ENCODE data around the gene C4A. TPM values are rescaled to one million over a fixed set of nuclear protein-coding genes. Genes with fewer than 3 reads are reported as not detected.

The C4A gene
- total RNA-seq, 2 experiments from 2014 or later = 2.9 to 4.8 TPM

GRCh38 chr6:31961616-31962015 is 20.2 kb upstream of the C4A start:
- no peaks in the 10 kb centered on the region for H4K20me1 ChIP-seq (ENCODE audit: insufficient read depth, low read length)
- TF ChIP-seq EZH2phosphoT487 (IDR thresholded peaks at IDR 0.05; ENCODE audit: borderline replicate concordance, low read depth, low read length) (no peak), CTCF (conservative IDR thresholded peaks at IDR 0.05; ENCODE audit: low read length) (no peak)
- ChIA-PET CTCF (ENCODE audit: unreplicated experiment) (interaction anchor here (0.5 kb wide), 1 partner anchor 151 kb away, joined by 3 read pairs; no protein-coding TSS in a partner anchor), POLR2A (no interaction called here)
- peaks cover 21% of the 10 kb centered on the region; the same call in 1 of the 2 replicates for H3K79me2 ChIP-seq (ENCODE audit: insufficient read depth, low read depth, low read length)
- H3K9me3 ChIP-seq (ENCODE audit: low read length) = no peaks in the 10 kb centered on the region
- H3K4me2 ChIP-seq (ENCODE audit: low read length) = no peak overlapping the region
- H3K4me3 ChIP-seq (ENCODE audit: low read depth, low read length, poor library complexity, severe bottlenecking) = no peak overlapping the region
- H3K4me1 ChIP-seq (ENCODE audit: insufficient read depth, low read length, poor library complexity, severe bottlenecking) = peaks cover 18% of the 10 kb centered on the region
- intact Hi-C loops (cut with micrococcal nuclease; ENCODE audit: unreplicated experiment) = no loop called here
- peaks cover 47% of the 10 kb centered on the region for H3K36me3 ChIP-seq (ENCODE audit: insufficient read depth, low read length)
- BruUV-seq (replicated peaks) = no TSS peak
- H2AFZ ChIP-seq (ENCODE audit: low read length) = no peak overlapping the region
- no peak overlapping the region for H3K27ac ChIP-seq (ENCODE audit: low read depth, low read length, poor library complexity, severe bottlenecking)
- no peak for DNase-seq (ENCODE audit: low spot score)
- no peaks in the 10 kb centered on the region for H3K9me2 ChIP-seq (ENCODE audit: insufficient read depth, low read length)

DNA sequence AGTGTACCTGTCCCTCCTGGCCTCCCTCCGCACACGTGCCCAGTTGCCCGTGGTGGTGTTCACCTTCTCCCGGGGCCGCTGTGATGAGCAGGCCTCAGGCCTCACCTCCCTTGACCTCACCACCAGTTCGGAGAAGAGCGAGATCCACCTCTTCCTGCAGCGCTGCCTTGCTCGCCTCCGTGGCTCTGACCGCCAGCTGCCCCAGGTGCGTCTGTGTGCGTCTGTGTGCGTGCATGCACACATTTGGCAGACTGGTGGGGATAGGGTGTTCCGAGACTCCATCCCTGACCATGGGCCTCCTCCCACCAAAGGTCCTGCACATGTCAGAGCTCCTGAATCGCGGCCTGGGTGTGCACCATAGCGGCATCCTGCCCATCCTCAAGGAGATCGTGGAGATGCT is 17.9 kb upstream of the C4A start:
- CTCF ChIA-PET (ENCODE audit: unreplicated experiment) = no interaction called here
- no TSS peak for BruUV-seq (replicated peaks)
- no peak overlapping the region for H3K4me3 ChIP-seq (ENCODE audit: low read depth, low read length, poor library complexity, severe bottlenecking)
- H3K9me3 ChIP-seq (ENCODE audit: low read length) = no peaks in the 10 kb centered on the region
- POLR2A ChIA-PET = no interaction called here
- H3K36me3 ChIP-seq (ENCODE audit: insufficient read depth, low read length) = peaks cover 62% of the 10 kb centered on the region
- no peak overlapping the region for H3K4me2 ChIP-seq (ENCODE audit: low read length)
- H4K20me1 ChIP-seq (ENCODE audit: insufficient read depth, low read length) = no peaks in the 10 kb centered on the region
- H3K27ac ChIP-seq (ENCODE audit: low read depth, low read length, poor library complexity, severe bottlenecking) = no peak overlapping the region
- H3K4me1 ChIP-seq (ENCODE audit: insufficient read depth, low read length, poor library complexity, severe bottlenecking) = peaks cover 11% of the 10 kb centered on the region
- H3K9me2 ChIP-seq (ENCODE audit: insufficient read depth, low read length) = no peaks in the 10 kb centered on the region
- no peak for DNase-seq (ENCODE audit: low spot score)
- no peak overlapping the region for H2AFZ ChIP-seq (ENCODE audit: low read length)
- peaks cover 8% of the 10 kb centered on the region; the same call in 1 of the 2 replicates for H3K79me2 ChIP-seq (ENCODE audit: insufficient read depth, low read depth, low read length)
- intact Hi-C loops (cut with micrococcal nuclease; ENCODE audit: unreplicated experiment) = no loop called here
- no peak for TF ChIP-seq CTCF (conservative IDR thresholded peaks at IDR 0.05; ENCODE audit: low read length)
- TF ChIP-seq EZH2phosphoT487 (IDR thresholded peaks at IDR 0.05; ENCODE audit: borderline replicate concordance, low read depth, low read length) = no peak

DNA sequence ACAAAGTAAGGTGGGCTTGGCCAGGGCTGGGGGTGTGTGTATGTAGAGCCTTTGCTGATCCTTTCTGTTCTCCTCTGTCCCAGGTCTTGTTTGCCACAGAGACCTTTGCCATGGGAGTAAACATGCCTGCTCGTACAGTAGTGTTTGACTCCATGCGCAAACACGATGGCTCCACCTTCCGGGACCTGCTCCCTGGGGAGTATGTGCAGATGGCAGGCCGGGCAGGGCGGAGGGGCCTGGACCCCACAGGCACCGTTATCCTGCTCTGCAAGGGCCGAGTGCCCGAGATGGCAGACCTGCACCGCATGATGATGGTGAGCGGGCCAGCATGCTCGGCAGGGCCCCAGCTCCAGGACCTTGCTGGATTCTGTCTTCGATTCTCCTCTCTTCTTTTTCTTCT is 16.2 kb upstream of the C4A start:
- H3K9me2 ChIP-seq (ENCODE audit: insufficient read depth, low read length) = no peaks in the 10 kb centered on the region
- H4K20me1 ChIP-seq (ENCODE audit: insufficient read depth, low read length) = no peaks in the 10 kb centered on the region
- CTCF ChIA-PET (ENCODE audit: unreplicated experiment) = no interaction called here
- DNase-seq (ENCODE audit: low spot score) = no peak
- H3K79me2 ChIP-seq (ENCODE audit: insufficient read depth, low read depth, low read length) = no peaks in the 10 kb centered on the region
- TF ChIP-seq CTCF (conservative IDR thresholded peaks at IDR 0.05; ENCODE audit: low read length) (no peak), EZH2phosphoT487 (IDR thresholded peaks at IDR 0.05; ENCODE audit: borderline replicate concordance, low read depth, low read length) (no peak)
- no peak overlapping the region for H2AFZ ChIP-seq (ENCODE audit: low read length)
- no peak overlapping the region for H3K4me3 ChIP-seq (ENCODE audit: low read depth, low read length, poor library complexity, severe bottlenecking)
- intact Hi-C loops (cut with micrococcal nuclease; ENCODE audit: unreplicated experiment) = no loop called here
- H3K9me3 ChIP-seq (ENCODE audit: low read length) = no peaks in the 10 kb centered on the region
- POLR2A ChIA-PET = interaction anchor here (0.6 kb wide), 2 partner anchors 61 to 718 kb away, joined by 3 to 4 read pairs; no protein-coding TSS in a partner anchor
- peaks cover 5% of the 10 kb centered on the region for H3K4me1 ChIP-seq (ENCODE audit: insufficient read depth, low read length, poor library complexity, severe bottlenecking)
- no TSS peak for BruUV-seq (replicated peaks)
- peaks cover 79% of the 10 kb centered on the region for H3K36me3 ChIP-seq (ENCODE audit: insufficient read depth, low read length)
- H3K4me2 ChIP-seq (ENCODE audit: low read length) = no peak overlapping the region
- H3K27ac ChIP-seq (ENCODE audit: low read depth, low read length, poor library complexity, severe bottlenecking) = no peak overlapping the region
